ENCODE data around the gene ZFP36. TPM values are rescaled to one million over a fixed set of nuclear protein-coding genes. Genes with fewer than 3 reads are reported as not detected.

ZFP36 gene
- total RNA-seq, 4 donors from 2014 or later: 280 to 924 (median 309) TPM

- intact Hi-C loops (cut with DNase I; ENCODE audit: low total_unique reads): no loop called here
These were observed 2.0 kb downstream of the ZFP36 start for GRCh38 chr19:39408392-39409207.

GRCh38 chr19:39409208-39410016 lies 2.8 kb downstream of the ZFP36 start:
- intact Hi-C loops (cut with DNase I; ENCODE audit: low total_unique reads) (no loop called here), in situ Hi-C loops (cut with MboI; ENCODE audit: low pct_ligation_motif_present in 1 of 4, low pct_unique_long_range_greater_than_20kb in 1 of 4, low sequenced_read_pairs in 3 of 4) (no loop called here)
- peak in 1 of 5 experiments; percentile 37 for TF ChIP-seq CTCF (IDR thresholded peaks at IDR 0.05)
- peak; percentile 100 for TF ChIP-seq EP300 (IDR thresholded peaks at IDR 0.05; ENCODE audit: low read depth)
- TF ChIP-seq POLR2A (IDR thresholded peaks at IDR 0.05): peak; percentile 85
- peak; percentile 97 to 99 (median 98) for TF ChIP-seq POLR2AphosphoS5 (IDR thresholded peaks at IDR 0.05)
- Histone ChIP-seq H3K27me3 (peaks cover 17% of the 10 kb centered on the region), H3K36me3 (peaks cover 0 to 14% (median 8%) of the 10 kb centered on the region in 4 donors), H3K4me1 (peaks cover 17 to 52% (median 50%) of the 10 kb centered on the region in 4 donors), H3K27ac (peak overlapping the region; percentile 98 to 100 (median 99)), H3K4me3 (peak overlapping the region; percentile 66 to 86 (median 84)), H3K9me3 (no peaks in the 10 kb centered on the region)
- DNase-seq: peak; percentile 96
- 0 to 1% methylated on average over 11 to 43 of the region's 52 CpGs for WGBS, 2 donors (ENCODE audit: low coverage in 1 of 2)

More at GRCh38 chr19:39408392-39409207, 2.0 kb downstream of the ZFP36 start:
- H3K36me3 ChIP-seq: peaks cover 0 to 14% (median 8%) of the 10 kb centered on the region in 4 donors
- peak; percentile 62 to 86 (median 84) for TF ChIP-seq POLR2AphosphoS5 (IDR thresholded peaks at IDR 0.05)
- TF ChIP-seq CTCF (IDR thresholded peaks at IDR 0.05): no peak
- peak; percentile 21 for TF ChIP-seq EP300 (IDR thresholded peaks at IDR 0.05; ENCODE audit: low read depth)
- peak; percentile 29 for TF ChIP-seq POLR2A (IDR thresholded peaks at IDR 0.05)
- H3K4me1 ChIP-seq: peaks cover 21 to 51% (median 49%) of the 10 kb centered on the region in 4 donors
- no peaks in the 10 kb centered on the region for H3K9me3 ChIP-seq
- peak overlapping the region; percentile 66 to 86 (median 84) for H3K4me3 ChIP-seq
- WGBS, 2 donors (ENCODE audit: low coverage in 1 of 2): 0 to 13% methylated on average over 2 to 16 of the region's 20 CpGs
- peak; percentile 61 for DNase-seq
- in situ Hi-C loops (cut with MboI; ENCODE audit: low pct_ligation_motif_present in 1 of 4, low pct_unique_long_range_greater_than_20kb in 1 of 4, low sequenced_read_pairs in 3 of 4): no loop called here
- peak overlapping the region; percentile 98 to 100 (median 99) for H3K27ac ChIP-seq
- H3K27me3 ChIP-seq: peaks cover 9% of the 10 kb centered on the region

GRCh38 chr19:39410017-39410830 lies 3.6 kb downstream of the ZFP36 start:
- H3K4me3 ChIP-seq: peak overlapping the region; percentile 66 to 86 (median 84)
- intact Hi-C loops (cut with DNase I; ENCODE audit: low total_unique reads): no loop called here
- TF ChIP-seq EP300 (IDR thresholded peaks at IDR 0.05; ENCODE audit: low read depth): peak; percentile 62
- peak; percentile 94 for TF ChIP-seq POLR2A (IDR thresholded peaks at IDR 0.05)
- TF ChIP-seq POLR2AphosphoS5 (IDR thresholded peaks at IDR 0.05): peak; percentile 53 to 92 (median 79)
- no peak for TF ChIP-seq CTCF (IDR thresholded peaks at IDR 0.05)

More at GRCh38 chr19:39410017-39410830, 3.6 kb downstream of the ZFP36 start:
- DNase-seq: peak; percentile 85
- Histone ChIP-seq H3K27me3 (peaks cover 17% of the 10 kb centered on the region), H3K27ac (peak overlapping the region; percentile 98 to 100 (median 99)), H3K4me1 (peaks cover 15 to 53% (median 46%) of the 10 kb centered on the region in 4 donors), H3K9me3 (no peaks in the 10 kb centered on the region), H3K36me3 (peaks cover 0 to 14% (median 8%) of the 10 kb centered on the region in 4 donors)
- in situ Hi-C loops (cut with MboI; ENCODE audit: low pct_ligation_motif_present in 1 of 4, low pct_unique_long_range_greater_than_20kb in 1 of 4, low sequenced_read_pairs in 3 of 4): no loop called here
- WGBS, 2 donors (ENCODE audit: low coverage in 1 of 2): 1 to 5% methylated on average over 13 to 24 of the region's 35 CpGs
